Measurements from ENCODE around the gene USP24. TPM values are rescaled to one million over a fixed set of nuclear protein-coding genes. Genes with fewer than 3 reads are reported as not detected.

The USP24 gene
- total RNA-seq, 2 donors from 2014 or later, result 29.0 to 36.2 TPM

DNA sequence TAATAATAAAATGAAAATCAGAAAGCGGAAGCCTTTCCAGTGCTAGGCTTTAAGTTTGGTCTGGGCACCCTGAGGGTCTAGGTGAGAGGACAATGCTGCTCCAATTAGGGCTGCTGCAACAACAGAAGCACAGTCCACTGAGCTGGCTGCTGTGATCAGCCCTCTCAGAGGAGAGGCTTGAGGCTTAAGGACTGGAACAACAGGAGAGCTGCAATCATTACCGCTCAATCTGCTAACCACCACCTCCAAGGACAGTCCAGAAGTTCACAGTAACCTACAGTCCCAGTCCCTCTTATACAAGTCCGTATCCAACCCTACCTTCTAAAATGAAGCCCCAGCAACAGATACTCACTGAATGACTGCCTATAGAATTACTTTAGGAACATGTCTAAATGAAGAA, 62.1 kb downstream of the USP24 start:
- TF ChIP-seq, protein P1, sequence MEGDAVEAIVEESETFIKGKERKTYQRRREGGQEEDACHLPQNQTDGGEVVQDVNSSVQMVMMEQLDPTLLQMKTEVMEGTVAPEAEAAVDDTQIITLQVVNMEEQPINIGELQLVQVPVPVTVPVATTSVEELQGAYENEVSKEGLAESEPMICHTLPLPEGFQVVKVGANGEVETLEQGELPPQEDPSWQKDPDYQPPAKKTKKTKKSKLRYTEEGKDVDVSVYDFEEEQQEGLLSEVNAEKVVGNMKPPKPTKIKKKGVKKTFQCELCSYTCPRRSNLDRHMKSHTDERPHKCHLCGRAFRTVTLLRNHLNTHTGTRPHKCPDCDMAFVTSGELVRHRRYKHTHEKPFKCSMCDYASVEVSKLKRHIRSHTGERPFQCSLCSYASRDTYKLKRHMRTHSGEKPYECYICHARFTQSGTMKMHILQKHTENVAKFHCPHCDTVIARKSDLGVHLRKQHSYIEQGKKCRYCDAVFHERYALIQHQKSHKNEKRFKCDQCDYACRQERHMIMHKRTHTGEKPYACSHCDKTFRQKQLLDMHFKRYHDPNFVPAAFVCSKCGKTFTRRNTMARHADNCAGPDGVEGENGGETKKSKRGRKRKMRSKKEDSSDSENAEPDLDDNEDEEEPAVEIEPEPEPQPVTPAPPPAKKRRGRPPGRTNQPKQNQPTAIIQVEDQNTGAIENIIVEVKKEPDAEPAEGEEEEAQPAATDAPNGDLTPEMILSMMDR (IDR thresholded peaks at IDR 0.05), result no peak

DNA sequence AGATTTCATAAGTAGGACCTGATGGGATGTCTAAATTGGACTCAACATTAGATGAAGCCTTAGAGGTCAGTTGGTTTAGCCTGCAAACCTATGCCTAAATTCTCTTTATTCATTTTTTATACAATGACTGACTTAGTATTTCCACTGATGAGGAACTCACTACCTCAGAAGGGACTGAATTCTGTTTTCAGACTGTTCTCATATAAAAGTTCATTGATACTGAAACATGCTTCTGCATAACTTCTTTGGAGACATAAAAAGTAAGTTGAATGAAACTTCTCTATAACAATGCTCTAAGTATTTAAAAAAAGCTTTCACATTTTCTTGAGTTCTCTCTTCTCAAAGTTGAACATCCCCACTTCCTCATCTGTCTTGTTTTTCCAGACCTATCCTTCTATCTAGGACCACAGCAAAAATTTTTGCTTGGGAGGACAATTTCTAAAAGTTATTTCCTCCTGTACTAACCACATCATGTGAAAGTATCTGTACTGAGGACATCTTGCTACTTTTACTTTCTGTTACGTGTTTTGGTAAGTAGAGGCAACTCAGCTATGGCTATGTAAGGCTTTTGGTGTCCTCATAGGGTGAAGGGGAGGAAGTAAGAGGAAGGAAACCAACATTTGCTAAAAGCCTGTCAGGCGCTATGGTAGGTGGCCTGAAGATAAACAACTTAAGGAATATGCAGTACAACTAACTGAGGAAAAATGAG, 64.1 kb downstream of the USP24 start:
- H3K9me3 ChIP-seq, result no peaks in the 10 kb centered on the region
- no peak overlapping the region for H3K4me3 ChIP-seq
- H3K36me3 ChIP-seq, result peaks cover 44% of the 10 kb centered on the region
- TF ChIP-seq, protein P1 (IDR thresholded peaks at IDR 0.05), result no peak
- H3K27ac ChIP-seq, result no peak overlapping the region
- no peak for DNase-seq (ENCODE audit: low spot score)
- no peaks in the 10 kb centered on the region for H3K27me3 ChIP-seq
- no peaks in the 10 kb centered on the region for H3K4me1 ChIP-seq

More for the DNA sequence above, 62.1 kb downstream of the USP24 start:
- no peaks in the 10 kb centered on the region for H3K27me3 ChIP-seq
- no peak overlapping the region for H3K4me3 ChIP-seq
- no peak overlapping the region for H3K27ac ChIP-seq
- no peaks in the 10 kb centered on the region for H3K4me1 ChIP-seq
- H3K36me3 ChIP-seq, result peaks cover 38% of the 10 kb centered on the region
- no peak for DNase-seq (ENCODE audit: low spot score)
- H3K9me3 ChIP-seq, result no peaks in the 10 kb centered on the region

DNA sequence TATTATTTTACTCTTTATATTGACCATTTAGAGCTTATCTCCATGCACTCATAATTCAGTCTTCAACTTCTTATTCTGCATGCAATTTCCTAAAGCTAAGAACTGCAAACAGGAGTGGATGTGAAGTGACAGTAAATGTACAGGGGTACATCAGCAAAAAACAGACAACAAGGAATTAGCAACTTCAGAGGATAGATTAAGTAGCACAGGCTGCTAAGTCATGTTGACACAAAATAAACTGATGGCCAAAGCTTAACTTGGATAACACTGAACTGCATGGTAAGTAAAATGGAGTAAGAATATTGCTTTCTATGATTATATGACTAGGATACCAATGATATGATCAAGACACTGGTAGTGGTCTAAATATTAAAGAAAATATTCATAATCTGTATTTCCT, 66.5 kb downstream of the USP24 start:
- Histone ChIP-seq H3K4me3 (no peak overlapping the region), H3K27ac (no peak overlapping the region), H3K27me3 (no peaks in the 10 kb centered on the region), H3K4me1 (no peaks in the 10 kb centered on the region), H3K36me3 (peaks cover 56% of the 10 kb centered on the region), H3K9me3 (no peaks in the 10 kb centered on the region)
- DNase-seq (ENCODE audit: low spot score), result no peak
- TF ChIP-seq, protein P1 (IDR thresholded peaks at IDR 0.05), result no peak

DNA sequence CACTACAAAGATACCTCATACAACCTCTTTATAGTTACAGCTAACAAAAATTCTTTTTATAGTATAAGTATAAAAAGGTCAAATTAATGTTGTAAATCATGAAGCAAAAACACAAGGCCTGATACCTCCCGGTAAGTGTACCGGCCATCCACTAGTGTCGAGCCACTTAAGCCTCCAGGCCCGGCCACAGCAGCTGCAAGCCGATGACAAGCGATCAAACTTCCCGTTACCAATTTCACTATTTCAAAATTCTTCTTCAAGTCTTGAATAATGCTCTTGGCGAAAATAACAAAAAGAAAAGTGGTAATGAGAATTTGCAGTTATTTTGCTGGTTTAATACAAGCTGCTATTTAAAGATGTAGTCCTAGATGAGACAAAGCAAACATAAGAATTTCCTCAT, 67.6 kb downstream of the USP24 start:
- Histone ChIP-seq H3K9me3 (no peaks in the 10 kb centered on the region), H3K27me3 (no peaks in the 10 kb centered on the region), H3K4me1 (no peaks in the 10 kb centered on the region), H3K27ac (no peak overlapping the region), H3K4me3 (no peak overlapping the region), H3K36me3 (peaks cover 58% of the 10 kb centered on the region)
- no peak for DNase-seq (ENCODE audit: low spot score)
- TF ChIP-seq, protein P1 (IDR thresholded peaks at IDR 0.05), result no peak

DNA sequence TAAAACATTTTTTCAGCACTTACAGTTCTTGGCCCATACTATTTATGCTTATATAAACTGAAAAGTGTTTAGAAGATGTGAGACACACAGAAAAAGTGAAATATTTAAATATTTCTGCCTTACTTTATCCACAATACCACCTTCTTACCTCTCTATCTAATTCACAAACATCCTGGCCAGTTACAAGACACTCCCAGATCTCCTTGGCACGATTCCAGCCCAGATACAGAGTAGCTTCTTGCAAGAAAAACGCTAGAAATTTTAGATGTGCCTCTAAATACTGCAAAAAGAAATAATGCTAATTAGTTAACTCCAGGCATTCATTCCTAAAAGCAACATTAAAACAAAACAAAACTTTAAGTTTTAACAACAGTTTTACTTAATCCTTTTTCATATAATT, 68.4 kb downstream of the USP24 start:
- Histone ChIP-seq H3K4me3 (no peak overlapping the region), H3K27me3 (no peaks in the 10 kb centered on the region), H3K4me1 (no peaks in the 10 kb centered on the region), H3K36me3 (peaks cover 65% of the 10 kb centered on the region), H3K9me3 (no peaks in the 10 kb centered on the region), H3K27ac (no peak overlapping the region)
- TF ChIP-seq, protein P1 (IDR thresholded peaks at IDR 0.05), result no peak
- no peak for DNase-seq (ENCODE audit: low spot score)

DNA sequence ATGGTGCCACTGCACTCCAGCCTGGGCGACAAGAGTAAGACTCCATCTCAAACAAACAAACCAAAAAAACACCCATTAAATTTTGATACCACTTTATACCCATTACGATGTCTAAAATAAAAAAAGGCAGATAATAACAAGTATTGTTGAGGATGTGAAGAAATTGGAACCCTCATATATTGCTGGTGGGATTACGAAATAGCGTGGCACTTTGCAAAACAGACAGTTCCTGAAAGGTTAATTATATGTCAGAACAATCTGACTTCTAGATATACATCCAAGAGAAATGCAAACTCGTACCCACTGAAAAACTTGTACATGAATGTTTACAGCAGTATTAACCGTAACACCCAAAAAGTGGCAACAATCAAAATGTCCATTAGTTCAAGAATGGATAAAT, 70.3 kb downstream of the USP24 start:
- H3K27me3 ChIP-seq, result no peaks in the 10 kb centered on the region
- no peak overlapping the region for H3K27ac ChIP-seq
- TF ChIP-seq, protein P1 (IDR thresholded peaks at IDR 0.05), result no peak
- no peak overlapping the region for H3K4me3 ChIP-seq
- H3K4me1 ChIP-seq, result peaks cover 0 to 6% of the 10 kb centered on the region in 2 donors
- peaks cover 74% of the 10 kb centered on the region for H3K36me3 ChIP-seq
- H3K9me3 ChIP-seq, result no peaks in the 10 kb centered on the region
- DNase-seq (ENCODE audit: low spot score), result no peak

Measured in right atrium auricular region (tissue), 2 donors.